ENCODE measurements around the gene FTO.

FTO gene

GRCh38 chr16:54129810-54130209, 425.9 kb downstream of the FTO start:
- DNase-seq (ENCODE audit: low read depth): no peak

GRCh38 chr16:54135361-54136275, 431.7 kb downstream of the FTO start:
- DNase-seq (ENCODE audit: low read depth): peak; percentile 26

DNA sequence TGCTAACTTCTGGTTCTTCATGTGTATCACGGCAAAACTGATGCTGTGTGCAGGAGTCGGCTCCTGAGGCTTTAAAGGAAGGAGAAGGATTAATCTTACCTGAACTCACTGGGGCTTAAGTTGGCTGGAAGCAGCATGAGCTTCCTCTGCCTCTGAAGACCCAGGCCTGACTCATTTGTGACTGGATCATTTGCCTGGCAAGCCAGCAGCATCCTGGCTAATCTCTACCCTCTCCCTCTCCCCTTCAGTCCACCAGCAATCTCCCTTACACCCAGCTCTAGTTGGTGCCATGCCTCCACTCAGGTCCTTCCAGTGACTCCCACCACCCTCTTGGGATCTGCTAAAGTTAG, 432.3 kb downstream of the FTO start:
- peak; percentile 12 for DNase-seq (ENCODE audit: low read depth)

- DNase-seq (ENCODE audit: low read depth): no peak
Observed at GRCh38 chr16:54140057-54140787, 436.3 kb downstream of the FTO start.

GRCh38 chr16:54140788-54141136, 436.8 kb downstream of the FTO start:
- no peak for DNase-seq (ENCODE audit: low read depth)

DNA sequence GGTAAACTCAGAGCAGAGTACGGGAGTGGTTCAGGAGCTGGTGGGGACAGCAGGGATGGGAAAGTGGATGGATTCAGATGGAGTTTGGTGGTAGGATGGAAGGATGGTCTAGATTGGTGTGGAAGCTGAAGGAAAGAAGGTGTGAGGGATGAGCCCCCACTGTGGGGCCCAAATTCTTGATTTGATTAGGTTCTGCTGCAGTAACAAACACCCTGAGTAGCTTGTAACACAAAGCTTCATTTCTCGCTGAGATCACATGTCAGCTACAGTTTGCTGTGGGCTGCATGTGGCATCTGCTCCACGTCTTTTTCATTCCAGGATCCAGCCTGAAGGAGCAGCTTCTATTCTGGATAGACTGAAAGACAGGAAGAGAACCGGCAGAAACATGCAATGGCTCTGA, 438.8 kb downstream of the FTO start:
- DNase-seq (ENCODE audit: low read depth): no peak

DNA sequence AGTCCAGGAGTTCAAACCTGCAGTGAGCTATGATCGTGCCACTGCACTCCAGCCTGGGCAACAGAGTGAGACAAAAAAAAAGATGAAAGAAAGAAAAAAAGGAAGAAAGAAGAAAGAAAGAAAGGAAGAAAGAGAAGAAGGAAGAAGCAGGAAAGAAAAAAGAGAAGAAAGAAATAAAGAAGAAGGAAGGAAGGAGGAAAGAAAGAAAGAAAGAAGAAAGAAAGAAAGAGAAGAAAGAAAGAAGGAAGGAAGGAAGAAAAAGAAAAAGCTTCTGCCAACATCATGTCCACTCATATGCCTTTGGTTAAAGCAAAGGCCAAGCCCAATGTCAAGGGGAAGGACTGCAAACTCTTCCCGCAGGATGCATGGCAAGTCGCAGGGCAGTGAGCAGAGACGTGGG, 439.5 kb downstream of the FTO start:
- DNase-seq (ENCODE audit: low read depth): no peak

DNA sequence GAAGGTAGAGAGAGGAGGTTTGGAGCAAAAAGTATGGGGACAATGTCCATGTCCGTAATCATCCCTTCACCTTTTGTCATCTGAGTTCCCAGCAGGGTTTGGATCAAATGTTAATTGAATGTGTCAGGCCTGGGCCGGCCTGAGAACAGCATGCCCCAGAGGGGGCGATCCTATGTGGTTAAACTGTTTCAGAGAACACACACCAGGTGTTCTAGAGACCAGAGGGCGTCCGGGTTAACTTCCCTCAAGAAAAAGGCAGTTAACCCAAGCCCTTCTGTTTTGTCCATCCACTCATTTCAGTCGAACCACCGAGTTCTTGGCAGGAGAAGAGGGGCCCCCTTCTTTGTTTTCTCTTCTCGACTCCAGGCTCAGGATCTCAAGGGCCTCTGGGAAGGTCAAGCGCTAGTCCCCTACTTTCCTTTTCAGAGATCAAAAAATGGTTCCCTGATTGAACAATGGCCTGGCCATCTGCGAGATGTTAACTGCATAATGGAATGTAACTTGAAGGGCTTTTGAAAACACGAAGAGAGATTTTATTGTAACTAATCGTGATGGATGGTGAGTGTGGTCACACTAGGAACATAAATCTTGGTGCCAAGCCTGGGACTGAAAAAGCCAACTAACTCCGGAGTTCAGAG, 440.1 kb downstream of the FTO start:
- no peak for DNase-seq (ENCODE audit: low read depth)

DNA sequence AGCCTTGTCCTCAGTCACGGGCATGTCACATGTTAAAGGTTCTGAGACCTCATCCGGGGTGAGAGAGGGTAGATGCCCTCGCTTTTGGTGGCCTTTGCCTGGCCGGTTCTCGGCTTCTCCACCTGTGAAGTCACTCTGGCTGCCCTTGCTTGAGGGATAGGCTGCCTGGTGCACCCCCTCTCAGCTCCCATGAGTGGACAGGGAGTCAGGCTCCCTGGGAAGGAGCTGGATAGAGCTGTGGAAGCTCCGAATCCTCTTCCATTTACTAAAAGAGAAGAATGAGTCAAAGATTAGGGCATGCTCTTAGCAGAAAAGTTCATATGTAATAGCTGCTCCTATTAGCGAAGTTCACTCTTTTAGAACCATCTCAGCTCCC, 440.6 kb downstream of the FTO start:
- no peak for DNase-seq (ENCODE audit: low read depth)

DNA sequence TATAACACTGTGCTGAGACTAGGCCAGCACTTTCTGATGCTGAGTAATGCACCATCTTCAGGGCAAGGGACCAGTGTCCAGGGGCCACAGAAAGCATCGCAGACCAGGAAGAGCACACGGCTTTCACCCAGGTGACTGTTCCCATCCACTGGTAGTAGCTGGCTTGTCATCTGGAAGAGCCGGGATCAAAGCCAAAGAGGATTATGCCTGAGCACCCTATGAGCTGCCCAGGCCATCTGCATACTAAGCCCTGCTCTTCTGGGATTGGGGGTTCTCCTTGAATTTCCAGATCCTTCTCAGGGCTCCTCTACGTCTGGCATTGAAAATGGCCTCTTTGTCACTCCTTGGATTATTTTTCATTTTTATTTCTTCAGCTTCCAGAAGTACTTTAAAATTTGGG, 441.9 kb downstream of the FTO start:
- DNase-seq (ENCODE audit: low read depth): no peak

DNA sequence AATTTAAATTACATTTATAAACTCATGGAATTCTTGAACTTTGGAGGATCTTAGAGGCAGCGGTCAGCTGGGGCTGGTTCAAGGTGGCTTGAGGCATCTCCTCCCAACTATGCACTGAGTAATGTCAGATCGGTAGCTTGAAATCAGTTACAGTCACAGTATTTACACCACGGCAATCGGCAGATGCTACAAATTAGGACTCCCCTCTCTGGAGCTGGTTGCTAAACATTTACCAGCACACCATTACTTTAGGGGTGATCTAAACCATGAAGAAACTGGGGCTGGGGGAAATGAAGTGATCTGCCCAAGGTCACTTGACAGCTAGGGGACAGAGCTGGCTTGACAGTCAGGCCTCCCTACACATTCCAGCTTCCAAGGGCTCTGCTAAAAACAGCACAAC, 445.0 kb downstream of the FTO start:
- DNase-seq (ENCODE audit: low read depth): no peak

- DNase-seq (ENCODE audit: low read depth): no peak
Observed at GRCh38 chr16:54150861-54151260, 446.9 kb downstream of the FTO start.

- no peak for DNase-seq (ENCODE audit: low read depth)
Observed at GRCh38 chr16:54152362-54153239, 448.6 kb downstream of the FTO start.

DNA sequence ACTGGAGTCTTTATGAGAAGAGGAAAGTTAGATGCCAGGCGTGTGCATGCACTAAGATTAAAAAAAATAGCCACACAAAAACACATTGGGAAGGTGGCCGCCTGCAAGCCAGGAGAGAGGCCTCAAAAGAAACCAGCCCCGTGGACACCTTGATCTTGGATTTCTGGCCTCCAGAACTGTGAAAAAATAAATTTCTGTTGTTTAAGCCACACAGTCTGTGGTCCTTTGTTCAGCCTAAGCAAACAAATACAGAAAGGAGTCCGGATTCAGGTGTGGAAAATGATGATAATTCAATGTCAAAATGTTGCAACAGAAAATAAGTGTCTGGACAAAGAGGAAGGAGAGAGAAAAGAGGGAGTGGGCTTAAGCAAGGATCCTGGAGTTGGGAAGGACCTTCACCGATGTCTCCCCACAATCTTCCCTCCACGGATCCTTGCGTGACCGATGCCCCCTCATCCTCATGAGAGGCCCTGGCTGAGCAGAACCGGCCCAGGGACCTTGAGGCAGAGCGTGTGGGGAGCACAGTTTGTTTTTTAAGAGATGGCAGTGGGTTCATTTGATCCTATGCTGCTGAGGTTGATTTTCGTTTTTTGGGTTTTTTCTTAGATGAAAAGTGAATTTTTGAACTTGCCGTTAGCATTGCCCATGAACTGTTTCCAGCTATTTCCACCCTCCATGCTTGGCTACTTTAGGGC, 449.4 kb downstream of the FTO start:
- DNase-seq (ENCODE audit: low read depth): no peak

DNA sequence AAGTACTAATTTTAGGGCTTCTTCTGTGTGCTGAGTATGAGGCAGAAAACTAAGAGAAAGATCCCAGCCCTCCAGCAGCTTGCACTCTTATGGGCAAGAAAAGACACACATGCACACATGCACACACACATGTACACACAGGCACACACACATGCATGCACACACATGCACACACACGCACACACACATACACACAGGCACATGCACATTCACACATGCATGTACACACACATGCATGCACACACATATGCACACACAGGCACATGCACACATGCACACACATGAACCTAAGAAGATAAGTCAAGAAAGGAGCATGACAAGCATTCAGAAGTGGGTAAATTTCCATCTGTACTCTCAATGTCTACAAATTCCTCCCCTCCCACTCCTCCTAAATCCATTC, 452.4 kb downstream of the FTO start:
- DNase-seq (ENCODE audit: low read depth): no peak

DNA sequence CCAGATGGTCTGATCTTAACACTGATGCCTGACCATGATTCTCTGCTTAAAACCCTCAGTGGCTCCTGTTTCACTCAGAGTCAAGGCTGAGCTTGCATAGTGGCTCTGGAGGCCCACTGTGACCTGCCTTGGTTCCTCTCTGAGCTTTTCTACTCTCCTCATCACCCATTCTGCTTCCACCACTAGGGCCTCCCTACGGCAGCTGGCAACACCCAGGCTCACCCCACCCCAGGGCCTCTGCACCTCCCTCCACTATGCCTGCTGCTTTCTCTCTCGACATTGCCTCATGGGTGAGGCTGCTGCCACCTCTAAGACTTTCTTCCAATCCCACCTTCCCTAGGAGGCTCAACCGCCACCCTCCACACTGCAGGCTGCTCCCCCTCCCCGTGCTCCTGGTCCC, 455.0 kb downstream of the FTO start:
- no peak for DNase-seq (ENCODE audit: low read depth)

DNA sequence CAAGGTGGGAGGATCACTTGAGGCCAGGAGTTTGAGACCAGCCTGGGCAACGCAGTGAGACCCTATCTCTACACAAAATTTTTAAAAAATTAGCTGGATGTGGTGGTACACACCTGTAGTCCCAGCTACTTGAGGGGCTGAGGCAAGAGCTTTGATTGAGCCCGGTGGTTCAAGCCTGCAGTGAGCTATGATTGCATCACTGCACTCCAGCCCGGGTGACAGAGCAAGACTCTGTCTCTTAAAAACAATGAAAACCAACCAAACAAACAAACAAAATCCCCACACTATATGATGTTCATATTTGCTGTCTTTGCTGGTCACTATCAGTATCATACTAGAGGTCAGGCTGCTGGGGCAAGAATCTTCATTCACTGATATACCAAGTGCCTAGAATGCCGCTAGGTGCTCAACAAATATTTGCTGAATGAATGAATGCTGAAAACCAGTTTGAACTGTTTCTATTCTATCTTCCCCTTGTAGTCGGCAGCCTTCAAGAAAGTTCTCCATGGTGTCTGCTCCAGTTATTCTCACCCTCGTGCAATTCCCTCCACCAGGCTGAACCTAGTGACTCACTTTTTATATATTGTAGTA, 455.6 kb downstream of the FTO start:
- DNase-seq (ENCODE audit: low read depth): no peak

DNA sequence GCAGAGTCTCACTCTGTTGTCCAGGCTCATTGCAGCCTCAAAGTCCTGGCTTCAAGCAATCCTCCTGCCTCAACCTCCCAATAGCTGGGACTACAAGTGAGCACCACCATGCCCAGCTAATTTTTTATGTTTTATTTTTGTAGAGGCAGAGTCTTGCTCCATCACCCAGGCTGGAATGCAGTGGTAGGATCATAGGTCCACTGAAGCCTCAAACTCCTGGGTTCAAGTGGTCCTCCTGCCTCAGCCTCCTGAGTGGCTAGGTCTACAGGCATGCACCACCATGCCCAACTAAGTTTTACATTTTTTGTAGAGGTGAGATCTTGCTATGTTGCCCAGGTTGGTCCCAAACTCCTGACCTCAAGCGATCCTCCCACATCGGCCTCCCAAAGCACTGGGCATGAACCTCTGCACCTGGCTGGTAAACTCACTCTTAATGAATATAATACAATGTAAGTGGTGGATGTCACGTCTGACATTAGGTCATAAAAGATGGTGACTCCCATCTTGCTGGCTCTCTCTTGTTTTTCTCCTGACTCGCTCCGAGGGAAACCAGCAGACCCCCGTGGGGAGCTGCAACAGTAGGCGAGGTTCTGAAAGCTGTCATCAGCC, 456.4 kb downstream of the FTO start:
- no peak for DNase-seq (ENCODE audit: low read depth)

DNA sequence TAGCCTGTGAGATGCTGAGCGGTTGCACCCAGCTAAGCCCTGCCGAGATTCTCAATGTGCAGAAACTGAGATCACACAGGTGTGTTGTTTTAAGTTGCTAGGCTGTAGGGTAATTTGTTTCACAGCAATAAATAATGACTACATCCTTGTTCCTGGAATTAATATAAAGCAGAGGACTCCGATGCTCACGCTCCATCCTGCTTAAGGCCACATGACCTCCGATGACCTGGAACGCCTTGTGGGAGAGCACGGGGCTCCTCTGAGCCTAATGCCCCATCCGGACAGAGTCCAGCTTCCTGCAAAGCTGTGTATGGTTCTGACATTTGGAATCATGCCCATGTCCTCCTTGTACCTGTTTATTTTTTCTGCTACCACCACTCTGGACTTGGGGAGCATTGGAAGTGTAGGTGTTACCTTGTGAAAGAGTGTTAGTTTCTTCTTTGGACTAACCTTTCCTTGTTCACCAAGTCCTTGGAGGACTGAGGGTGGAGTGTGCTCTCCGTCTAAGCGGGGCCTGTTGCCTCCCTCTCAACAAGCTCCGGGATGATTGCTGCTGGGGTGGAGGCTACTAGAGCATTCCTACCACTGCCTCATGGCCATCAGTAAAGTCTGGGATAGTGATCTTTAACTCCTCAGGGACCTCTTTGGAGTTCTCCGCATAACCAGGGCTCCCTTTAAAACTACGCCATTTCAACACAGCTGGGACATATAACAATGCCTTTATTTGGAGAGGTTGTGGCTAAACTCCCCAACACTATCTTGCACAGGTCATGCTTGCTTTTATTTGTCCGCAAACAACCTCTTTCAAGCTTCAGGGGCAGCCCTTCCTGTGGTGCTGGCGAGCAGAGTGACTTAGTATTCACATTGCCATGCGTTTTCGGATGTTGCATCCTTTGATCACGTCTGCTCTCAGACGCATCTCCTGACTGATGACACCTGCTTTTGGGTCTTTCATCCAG, 457.3 kb downstream of the FTO start:
- DNase-seq (ENCODE audit: low read depth): no peak
